GM20431 (cell line): ENCODE data around the gene PDGFD.

ENCODE experiments used
- in situ Hi-C: fragments of 300-500 bp; cut with MseI, MboI; formaldehyde crosslinking; loops from one replicate; pipeline ENCODE4 v1.15.0; 2020; ENCODE audit warnings: low sequenced_read_pairs; ENCODE audit not compliant: unreplicated experiment

Gene PDGFD

GRCh38 chr11:104104201-104104600, 59.7 kb downstream of the PDGFD start:
- in situ Hi-C loops: no loop called here

GRCh38 chr11:104098555-104098954, 65.4 kb downstream of the PDGFD start:
- in situ Hi-C loops: no loop called here

DNA sequence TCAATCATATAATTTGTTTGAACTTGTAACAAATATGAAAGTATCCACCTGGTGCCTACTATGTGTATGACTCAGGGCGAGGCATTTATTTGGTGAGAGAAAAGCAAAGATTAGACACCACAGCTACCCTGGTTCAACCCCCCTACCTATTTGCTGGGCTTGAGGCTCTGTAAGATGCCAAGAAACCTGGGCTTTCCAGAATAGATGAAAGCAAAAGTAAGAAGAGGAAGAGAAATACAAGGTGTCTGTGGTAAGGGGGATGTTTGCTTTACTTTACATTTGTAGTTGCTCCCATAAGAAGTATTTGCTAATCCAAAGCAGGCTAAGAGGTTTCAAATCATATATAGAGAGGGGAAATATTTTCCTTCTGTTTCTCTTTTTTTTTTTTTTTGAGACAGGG, 65.8 kb downstream of the PDGFD start:
- in situ Hi-C loops: no loop called here

GRCh38 chr11:104096900-104097299, 67.0 kb downstream of the PDGFD start:
- in situ Hi-C loops: no loop called here

DNA sequence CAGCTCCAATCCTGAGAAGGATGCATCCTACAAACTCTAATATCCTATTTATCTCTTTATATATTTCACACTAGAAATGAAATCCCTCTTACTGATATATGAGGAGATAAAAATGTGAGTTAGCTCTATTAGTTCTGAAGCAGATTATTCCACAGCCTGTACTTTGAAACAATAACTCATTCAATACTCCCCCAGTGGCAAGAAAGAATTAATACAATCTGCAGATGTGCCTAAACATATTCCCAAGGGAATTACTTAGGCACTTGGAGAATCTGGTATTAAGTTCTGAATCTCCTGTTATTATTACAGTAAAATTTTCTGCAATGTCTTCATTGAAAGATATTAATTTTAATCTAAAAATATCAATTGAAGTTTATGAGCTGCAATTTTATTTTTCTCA, 68.2 kb downstream of the PDGFD start:
- in situ Hi-C loops: no loop called here

GRCh38 chr11:104094576-104094975, 69.4 kb downstream of the PDGFD start:
- in situ Hi-C loops: no loop called here

- in situ Hi-C loops: no loop called here
These were observed 70.3 kb downstream of the PDGFD start for GRCh38 chr11:104093426-104094280.

DNA sequence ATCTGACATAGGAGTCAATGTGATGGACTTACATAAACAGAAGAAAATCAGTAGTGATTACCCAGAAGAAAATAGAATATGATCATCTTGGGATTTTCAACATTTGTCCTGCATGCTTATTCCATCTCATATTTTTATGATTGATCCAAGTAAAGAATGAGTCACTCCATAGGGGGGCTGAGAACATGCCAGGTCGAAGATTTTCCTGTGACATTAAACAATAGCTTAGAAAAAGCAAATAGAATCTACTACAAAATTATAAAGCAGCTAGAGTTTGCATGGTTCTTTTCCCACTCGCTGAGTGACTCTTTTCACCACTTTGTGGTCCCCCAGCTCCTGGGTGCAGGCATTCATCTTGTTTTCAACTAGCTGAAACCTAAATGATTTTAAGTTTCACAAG, 71.2 kb downstream of the PDGFD start:
- in situ Hi-C loops: no loop called here

DNA sequence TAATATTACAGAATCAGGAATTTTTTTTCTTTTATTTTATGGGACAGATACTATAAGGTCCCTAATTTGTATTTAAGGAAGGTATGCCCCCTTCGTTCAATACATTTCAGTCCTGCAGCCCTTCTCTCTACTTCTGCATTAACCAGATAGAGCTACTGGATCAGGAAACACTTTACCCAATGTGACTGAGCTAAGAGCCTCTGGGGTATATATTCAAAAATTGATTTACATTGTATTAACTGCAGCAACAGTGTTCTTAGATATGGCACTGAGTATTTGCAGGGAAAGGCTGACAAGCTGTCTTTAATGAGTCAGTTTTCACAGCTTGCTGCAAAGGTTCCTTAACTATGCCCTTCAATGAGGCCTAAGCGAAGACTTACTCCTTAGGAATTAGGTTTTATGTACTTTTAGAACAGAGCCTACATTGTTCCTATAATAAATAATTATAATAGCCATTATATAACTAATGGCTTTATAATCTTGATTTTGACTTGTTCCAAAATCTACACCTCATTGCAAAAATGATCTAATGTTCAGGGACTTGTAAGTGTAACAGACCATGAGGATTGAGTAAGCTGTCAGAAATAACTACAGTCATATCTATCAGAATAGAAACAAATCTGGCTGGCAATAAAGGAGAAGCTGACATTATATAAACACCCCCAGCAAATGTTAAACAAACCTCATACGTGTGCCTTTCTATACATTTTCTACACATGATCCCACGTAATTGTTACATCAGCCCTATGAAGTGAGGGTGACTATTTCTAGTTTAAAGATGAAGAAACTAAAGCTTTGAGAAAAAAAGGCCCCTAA, 72.5 kb downstream of the PDGFD start:
- in situ Hi-C loops: no loop called here

DNA sequence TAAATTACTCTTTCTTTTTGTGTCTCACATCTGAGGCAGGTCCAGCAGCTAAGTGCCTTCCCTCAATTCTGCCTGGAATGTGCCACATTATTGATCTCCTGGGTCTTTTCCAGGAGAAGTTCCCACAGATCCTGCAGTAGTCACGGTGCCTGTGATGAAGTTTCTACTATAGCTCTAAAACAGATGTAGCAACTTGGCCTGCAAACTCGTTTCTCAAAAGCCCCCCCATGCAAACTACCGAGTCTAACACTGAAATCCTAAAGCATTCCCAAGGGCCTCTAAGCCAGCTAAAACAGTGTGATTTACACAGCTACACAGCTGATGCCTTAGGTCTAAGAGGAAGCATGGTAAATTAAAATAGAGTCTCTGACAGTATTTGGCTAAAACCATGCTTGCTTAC, 73.2 kb downstream of the PDGFD start:
- in situ Hi-C loops: no loop called here

DNA sequence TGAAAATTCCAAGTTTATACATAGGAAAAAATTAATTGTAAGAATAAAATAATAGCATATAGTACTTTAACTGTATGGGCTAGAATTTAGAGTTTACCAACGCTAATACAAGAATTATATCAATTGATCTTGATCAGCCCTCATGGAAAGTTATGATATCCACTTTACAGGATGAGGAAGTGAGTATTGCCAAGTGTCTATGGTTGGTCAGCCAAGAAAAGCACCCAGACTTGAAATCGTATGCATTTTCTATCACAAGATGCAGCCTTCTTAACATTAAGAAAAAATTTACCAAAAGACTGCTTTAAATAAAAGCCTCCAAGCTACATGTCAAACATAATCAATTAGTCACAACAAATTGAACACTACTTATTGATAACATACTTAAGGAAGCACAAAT, 74.5 kb downstream of the PDGFD start:
- in situ Hi-C loops: no loop called here

- in situ Hi-C loops: no loop called here
These were observed 77.3 kb downstream of the PDGFD start for GRCh38 chr11:104086621-104087020.

GRCh38 chr11:104078995-104079394, 85.0 kb downstream of the PDGFD start:
- in situ Hi-C loops: no loop called here

DNA sequence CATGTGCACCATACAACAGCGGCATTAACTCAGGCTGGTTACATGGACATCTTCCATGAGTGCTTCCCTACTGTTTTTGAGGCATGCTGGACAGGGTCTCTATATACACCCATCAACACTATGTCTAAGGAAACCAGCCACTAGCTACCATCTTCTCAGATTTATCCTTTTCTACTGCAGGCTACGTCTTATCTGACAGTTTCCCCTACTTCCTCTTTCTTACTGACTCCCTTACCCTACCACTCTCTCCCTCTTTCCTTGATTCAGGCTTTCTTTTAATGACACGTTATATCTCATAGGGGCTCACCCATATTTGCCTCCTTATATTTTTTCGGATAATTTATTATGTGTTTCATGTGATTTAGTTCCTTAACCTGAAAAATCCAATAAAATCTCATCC, 85.7 kb downstream of the PDGFD start:
- in situ Hi-C loops: no loop called here

- in situ Hi-C loops: no loop called here
These were observed 87.5 kb downstream of the PDGFD start for GRCh38 chr11:104076455-104076854.

DNA sequence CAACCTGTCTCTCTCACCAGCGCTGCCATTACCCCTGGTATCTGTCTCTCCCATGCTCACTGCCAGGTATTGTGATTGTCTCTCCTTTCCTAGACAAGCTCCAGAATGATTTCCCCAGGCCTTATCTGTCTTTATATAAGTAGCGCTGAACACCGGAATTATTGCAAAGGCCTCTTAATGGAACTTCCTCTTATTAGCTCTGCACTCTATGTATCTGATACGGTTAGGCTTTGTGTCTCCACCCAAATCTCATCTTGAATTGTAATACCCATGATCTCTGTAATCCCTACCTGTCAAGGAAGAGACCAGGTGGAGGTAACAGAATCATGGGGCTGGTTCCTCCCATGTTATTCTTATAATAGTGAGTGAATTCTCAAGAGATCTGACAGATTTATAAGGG, 88.2 kb downstream of the PDGFD start:
- in situ Hi-C loops: no loop called here

DNA sequence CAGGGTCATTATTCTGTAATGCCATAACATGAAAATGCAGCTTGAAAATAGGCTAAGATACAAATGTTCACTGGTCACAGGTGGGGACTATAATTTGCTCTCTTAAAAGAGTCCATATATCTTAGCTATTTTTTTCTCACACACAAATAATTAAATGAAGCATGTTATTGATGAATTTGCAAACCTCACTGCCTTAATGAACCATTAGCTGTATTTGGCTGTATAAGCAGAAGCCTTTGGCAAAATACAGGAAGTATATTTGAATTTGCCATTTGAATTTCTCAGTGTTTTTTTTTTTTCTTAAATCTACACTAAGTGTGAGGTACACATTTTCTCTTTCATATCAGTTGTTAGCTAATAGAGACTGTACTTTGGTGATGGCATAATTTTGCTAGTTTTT, 88.9 kb downstream of the PDGFD start:
- in situ Hi-C loops: no loop called here

- in situ Hi-C loops: no loop called here
These were observed 89.8 kb downstream of the PDGFD start for GRCh38 chr11:104073950-104074705.

- in situ Hi-C loops: no loop called here
These were observed 96.4 kb downstream of the PDGFD start for GRCh38 chr11:104067534-104067933.

- in situ Hi-C loops: no loop called here
These were observed 99.8 kb downstream of the PDGFD start for GRCh38 chr11:104064034-104064630.
